CD8-positive, alpha-beta memory T cell (primary cell): Measurements from ENCODE around the gene ZNF682. TPM values are rescaled to one million over a fixed set of nuclear protein-coding genes. Genes with fewer than 3 reads are reported as not detected.
"Not testable (repeated sequence)": the region's sequence is repeated elsewhere in the genome, so short reads cannot be mapped to it uniquely, and the experiment has no call there.

Source experiments
- CTCF ChIA-PET: fragments of 350-600 bp; sonication (Branson Sonifier 250); formaldehyde crosslinking; loops from one replicate; lab custom pipeline; 2021; ENCODE audit warnings: antibody characterized with exemption; lab: Charles Lee
- POLR2A ChIA-PET: fragments of 350-600 bp; sonication (Branson Sonifier 250); formaldehyde crosslinking; loops from one replicate; lab custom pipeline; 2021; ENCODE audit warnings: antibody characterized with exemption; lab: Charles Lee
- DNase-seq, 5 donors: peaks; one replicate each; pipeline versions ENCODE4 v3.0.0 to v3.0.0-alpha.2; 2020 to 2022; ENCODE audit warnings: mixed read lengths in 1 of 5
- H3K27ac ChIP-seq: one replicate; pipeline ENCODE4 v1.7.0; 2013; ENCODE audit warnings: low read depth, mild to moderate bottlenecking, low read length, moderate library complexity
- H3K27me3 ChIP-seq: 2 replicates; pipeline ENCODE4 v1.7.0; 2013; ENCODE audit warnings: low read length, mild to moderate bottlenecking; ENCODE audit not compliant: insufficient read depth, poor library complexity, severe bottlenecking
- H3K36me3 ChIP-seq: 2 replicates; pipeline ENCODE4 v1.7.0; 2013; ENCODE audit warnings: mild to moderate bottlenecking, low read length, moderate library complexity; ENCODE audit not compliant: insufficient read depth
- H3K4me1 ChIP-seq: 2 replicates; pipeline ENCODE4 v1.7.0; 2013; ENCODE audit warnings: mild to moderate bottlenecking, low read length, moderate library complexity; ENCODE audit not compliant: insufficient read depth
- H3K4me3 ChIP-seq: 2 replicates; pipeline ENCODE4 v1.7.0; 2013; ENCODE audit warnings: mild to moderate bottlenecking, low read length
- H3K9me3 ChIP-seq: 2 replicates; pipeline ENCODE4 v1.7.0; 2013; ENCODE audit warnings: mild to moderate bottlenecking, low read length
- H3K27ac Mint-ChIP-seq, 8 donors: one replicate each; pipeline ENCODE4 v1.8.0; 2020 to 2021; ENCODE audit warnings: mixed read lengths in 8 of 8, mild to moderate bottlenecking in 6 of 8, inconsistent platforms in 3 of 8, moderate library complexity in 3 of 8
- H3K27me3 Mint-ChIP-seq, 2 donors: one replicate each; pipeline ENCODE4 v1.8.0; 2020 to 2021; ENCODE audit warnings: mixed read lengths in 2 of 2, mild to moderate bottlenecking in 1 of 2, moderate library complexity in 1 of 2
- H3K36me3 Mint-ChIP-seq, 3 donors: one replicate each; pipeline ENCODE4 v1.8.0; 2020 to 2021; ENCODE audit warnings: mixed read lengths in 3 of 3, inconsistent platforms in 1 of 3, mild to moderate bottlenecking in 1 of 3
- H3K4me1 Mint-ChIP-seq, 3 donors: one replicate each; pipeline ENCODE4 v1.8.0; 2020 to 2021; ENCODE audit warnings: mixed read lengths in 3 of 3, inconsistent platforms in 1 of 3, mild to moderate bottlenecking in 1 of 3
- H3K4me3 Mint-ChIP-seq, 7 donors: one replicate each; pipeline ENCODE4 v1.8.0; 2020 to 2021; ENCODE audit warnings: mixed read lengths in 7 of 7, mild to moderate bottlenecking in 6 of 7, moderate library complexity in 4 of 7, inconsistent platforms in 2 of 7
- H3K9me3 Mint-ChIP-seq, 5 donors: one replicate each; pipeline ENCODE4 v1.8.0; 2020 to 2022; ENCODE audit warnings: mixed read lengths in 5 of 5, mild to moderate bottlenecking in 3 of 5, moderate library complexity in 2 of 5, inconsistent platforms in 1 of 5
- polyA plus RNA-seq: library from polyadenylated mRNA; unstranded; fragments of 300-500 nt; fragmentation: Illumina TruSeq; gene quantifications from one replicate; pipeline ENCODE4 v1.2.3, GENCODE V29; 2021
- total RNA-seq, 2 experiments: library from RNA; stranded (reverse); gene quantifications; one replicate each; pipeline ENCODE4 v1.2.3, GENCODE V29; 2021

The ZNF682 gene
- total and polyA plus RNA-seq, 3 experiments from 2014 or later, result 4.5 to 10.3 (median 9.6) TPM

DNA sequence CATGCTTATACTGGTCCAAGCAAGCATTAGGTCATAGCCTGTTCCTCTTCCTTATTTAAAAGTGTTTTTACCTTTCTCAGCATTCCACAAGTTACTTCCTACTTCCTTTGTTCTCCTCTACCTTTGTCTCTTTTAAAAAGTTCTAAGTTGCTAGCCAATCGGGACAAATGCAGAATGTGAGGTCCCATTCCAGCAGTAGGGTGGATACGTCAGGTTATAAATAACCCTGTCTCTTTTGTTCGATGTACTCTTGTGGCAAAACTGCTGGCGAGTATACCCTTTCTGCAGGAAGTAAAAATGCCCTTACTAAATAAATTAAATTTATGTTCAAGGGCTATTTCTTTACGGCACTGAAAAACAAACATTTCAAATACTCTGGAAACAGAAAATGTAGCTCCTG is 6.4 kb upstream of the ZNF682 start:
- H3K4me1 Mint-ChIP-seq, H3K27me3 Mint-ChIP-seq, H3K4me1 ChIP-seq, POLR2A ChIA-PET, H3K4me3 ChIP-seq, H3K27me3 ChIP-seq, DNase-seq, H3K27ac ChIP-seq, H3K4me3 Mint-ChIP-seq, CTCF ChIA-PET, H3K36me3 ChIP-seq, H3K9me3 ChIP-seq, H3K9me3 Mint-ChIP-seq, H3K36me3 Mint-ChIP-seq, H3K27ac Mint-ChIP-seq: not testable (repeated sequence)

- H3K27ac Mint-ChIP-seq, result no peak overlapping the region
- ChIA-PET POLR2A (no interaction called here), CTCF (no interaction called here)
- DNase-seq, result no peak
- H3K36me3 Mint-ChIP-seq, result no peaks in the 10 kb centered on the region
- no peaks in the 10 kb centered on the region for H3K9me3 Mint-ChIP-seq
- H3K27me3 ChIP-seq, result no peaks in the 10 kb centered on the region
- H3K4me3 ChIP-seq, result no peak overlapping the region
- H3K36me3 ChIP-seq, result no peaks in the 10 kb centered on the region
- H3K9me3 ChIP-seq, result no peaks in the 10 kb centered on the region
- H3K27ac ChIP-seq, result no peak overlapping the region
- H3K4me1 ChIP-seq, result no peaks in the 10 kb centered on the region
- peaks cover 0 to under 1% (median 0%) of the 10 kb centered on the region in 3 donors for H3K4me1 Mint-ChIP-seq
- no peak overlapping the region for H3K4me3 Mint-ChIP-seq
- peaks cover 2 to 8% of the 10 kb centered on the region in 2 donors for H3K27me3 Mint-ChIP-seq
Observed at GRCh38 chr19:20044663-20045062, 5.4 kb upstream of the ZNF682 start.

DNA sequence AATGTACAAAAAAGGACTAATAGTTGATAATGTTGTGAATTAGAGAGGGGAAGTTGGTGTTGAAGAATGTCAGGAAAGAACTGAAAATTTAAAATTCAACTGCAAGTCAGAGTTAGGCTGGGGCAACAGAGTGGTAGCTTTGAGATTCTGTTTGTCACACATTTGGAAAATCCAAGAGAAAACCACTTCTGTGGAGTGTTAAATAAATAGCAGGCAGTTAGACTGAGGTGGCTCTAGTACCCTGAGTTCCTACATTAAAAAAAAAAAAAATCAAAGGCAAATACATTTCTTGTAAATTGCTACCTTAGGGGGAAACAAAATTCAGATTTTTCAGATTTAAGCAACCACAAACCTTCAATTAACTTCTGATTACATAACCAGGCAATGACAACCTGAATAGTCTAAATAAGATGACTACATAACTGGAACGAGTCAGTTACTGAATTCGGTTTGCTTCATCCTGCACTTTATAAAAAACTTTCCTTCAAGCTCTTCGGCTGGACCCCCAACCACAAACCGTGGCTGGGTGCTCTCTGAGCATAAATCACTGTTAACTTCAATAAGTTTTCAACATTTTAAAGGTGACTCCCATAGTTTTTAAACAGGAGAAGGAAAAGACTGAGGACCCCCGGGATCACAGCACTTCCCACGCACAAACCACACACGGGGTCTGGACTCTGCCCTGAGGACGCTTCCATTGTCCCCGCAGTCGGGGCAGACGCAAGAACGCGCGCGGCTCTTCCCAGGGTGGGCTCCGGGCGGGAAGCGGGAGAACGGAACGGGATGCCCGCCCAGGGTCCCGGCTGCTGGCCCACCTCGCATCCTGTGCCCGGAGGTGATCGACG is 725 bp downstream of the ZNF682 start:
- H3K4me3 ChIP-seq, result peak overlapping the region; percentile 91
- H3K4me3 Mint-ChIP-seq, result peak overlapping the region; percentile 95 to 98 (median 97)
- H3K36me3 Mint-ChIP-seq, result peaks cover 0 to 13% (median 3%) of the 10 kb centered on the region in 3 donors
- peaks cover 11% of the 10 kb centered on the region for H3K4me1 ChIP-seq
- H3K27ac Mint-ChIP-seq, result peak overlapping the region; percentile 32 to 95 (median 88)
- CTCF ChIA-PET, result interaction anchor here (0.8 to 1.5 kb wide), 3 partner anchors 9 to 199 kb away, joined by 3 to 4 read pairs (median 4); no protein-coding TSS in a partner anchor
- POLR2A ChIA-PET, result interaction anchor here (1.0 to 1.3 kb wide), 5 partner anchors 14 to 217 kb away, joined by 3 to 20 read pairs (median 7); partner anchors contain the start of genes ZNF486, ZNF506 and ZNF90
- H3K9me3 ChIP-seq, result no peaks in the 10 kb centered on the region
- peak in 2 of 5 donors; percentile 43 to 49 for DNase-seq
- peak overlapping the region; percentile 55 for H3K27ac ChIP-seq
- H3K4me1 Mint-ChIP-seq, result peaks cover 14 to 25% (median 16%) of the 10 kb centered on the region in 3 donors
- no peaks in the 10 kb centered on the region for H3K27me3 ChIP-seq
- no peaks in the 10 kb centered on the region for H3K9me3 Mint-ChIP-seq
- H3K36me3 ChIP-seq, result no peaks in the 10 kb centered on the region
- H3K27me3 Mint-ChIP-seq, result peaks cover 0 to 3% of the 10 kb centered on the region in 2 donors

- Histone ChIP-seq H3K9me3 (no peaks in the 10 kb centered on the region), H3K36me3 (no peaks in the 10 kb centered on the region), H3K4me3 (no peak overlapping the region), H3K4me1 (peaks cover 11% of the 10 kb centered on the region), H3K27ac (no peak overlapping the region), H3K27me3 (no peaks in the 10 kb centered on the region)
- ChIA-PET CTCF (interaction anchor here (0.8 kb wide), 1 partner anchor 38 kb away, joined by 3 read pairs; no protein-coding TSS in a partner anchor), POLR2A (no interaction called here)
- Mint-ChIP-seq H3K27me3 (no peaks in the 10 kb centered on the region), H3K36me3 (peaks cover 0 to 26% (median 5%) of the 10 kb centered on the region in 3 donors), H3K9me3 (no peaks in the 10 kb centered on the region), H3K27ac (no peak overlapping the region), H3K4me1 (peaks cover 14 to 25% (median 16%) of the 10 kb centered on the region in 3 donors), H3K4me3 (no peak overlapping the region)
- no peak for DNase-seq
Observed at GRCh38 chr19:20035935-20036334, 3.4 kb downstream of the ZNF682 start.

DNA sequence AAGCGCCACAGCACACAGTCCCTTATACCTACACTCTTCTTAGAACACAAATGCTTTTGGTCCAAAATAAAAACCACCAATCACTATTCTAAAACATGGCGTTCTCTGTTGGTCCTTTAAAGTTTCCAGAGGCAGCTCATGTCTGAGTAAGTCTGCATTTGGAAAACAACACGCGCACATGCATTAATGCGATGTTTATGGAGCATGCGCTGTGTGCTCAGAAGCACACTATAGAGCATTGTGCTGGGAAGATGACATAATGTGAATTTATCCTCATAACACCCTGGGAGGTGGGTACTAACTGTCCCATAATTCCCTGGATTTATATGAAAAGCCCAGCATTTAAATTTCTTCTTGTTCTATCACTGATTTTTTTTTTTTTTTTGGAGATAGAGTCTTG is 10.7 kb downstream of the ZNF682 start:
- Histone ChIP-seq H3K4me3 (no peak overlapping the region), H3K36me3 (no peaks in the 10 kb centered on the region), H3K4me1 (no peaks in the 10 kb centered on the region), H3K27me3 (no peaks in the 10 kb centered on the region), H3K27ac (no peak overlapping the region), H3K9me3 (no peaks in the 10 kb centered on the region)
- no peak overlapping the region for H3K4me3 Mint-ChIP-seq
- H3K27me3 Mint-ChIP-seq, result no peaks in the 10 kb centered on the region
- POLR2A ChIA-PET, result no interaction called here
- peak overlapping the region in 1 of 8 donors; percentile 50 for H3K27ac Mint-ChIP-seq
- H3K36me3 Mint-ChIP-seq, result peaks cover 0 to 39% (median 7%) of the 10 kb centered on the region in 3 donors
- CTCF ChIA-PET, result no interaction called here
- H3K9me3 Mint-ChIP-seq, result no peaks in the 10 kb centered on the region
- no peak for DNase-seq
- H3K4me1 Mint-ChIP-seq, result no peaks in the 10 kb centered on the region

- Histone ChIP-seq H3K36me3 (peaks cover 7% of the 10 kb centered on the region), H3K9me3 (peaks cover 25% of the 10 kb centered on the region), H3K4me1 (no peaks in the 10 kb centered on the region), H3K4me3 (no peak overlapping the region), H3K27ac (no peak overlapping the region), H3K27me3 (no peaks in the 10 kb centered on the region)
- ChIA-PET CTCF (no interaction called here), POLR2A (no interaction called here)
- no peak overlapping the region for H3K27ac Mint-ChIP-seq
- H3K9me3 Mint-ChIP-seq, result peaks cover 17 to 62% (median 38%) of the 10 kb centered on the region in 5 donors
- no peak for DNase-seq
- H3K36me3 Mint-ChIP-seq, result peaks cover 28 to 59% (median 40%) of the 10 kb centered on the region in 3 donors
- H3K27me3 Mint-ChIP-seq, result no peaks in the 10 kb centered on the region
- peaks cover 0 to 4% (median 0%) of the 10 kb centered on the region in 3 donors for H3K4me1 Mint-ChIP-seq
- no peak overlapping the region for H3K4me3 Mint-ChIP-seq
Observed at GRCh38 chr19:20005741-20006140, 33.6 kb downstream of the ZNF682 start.

DNA sequence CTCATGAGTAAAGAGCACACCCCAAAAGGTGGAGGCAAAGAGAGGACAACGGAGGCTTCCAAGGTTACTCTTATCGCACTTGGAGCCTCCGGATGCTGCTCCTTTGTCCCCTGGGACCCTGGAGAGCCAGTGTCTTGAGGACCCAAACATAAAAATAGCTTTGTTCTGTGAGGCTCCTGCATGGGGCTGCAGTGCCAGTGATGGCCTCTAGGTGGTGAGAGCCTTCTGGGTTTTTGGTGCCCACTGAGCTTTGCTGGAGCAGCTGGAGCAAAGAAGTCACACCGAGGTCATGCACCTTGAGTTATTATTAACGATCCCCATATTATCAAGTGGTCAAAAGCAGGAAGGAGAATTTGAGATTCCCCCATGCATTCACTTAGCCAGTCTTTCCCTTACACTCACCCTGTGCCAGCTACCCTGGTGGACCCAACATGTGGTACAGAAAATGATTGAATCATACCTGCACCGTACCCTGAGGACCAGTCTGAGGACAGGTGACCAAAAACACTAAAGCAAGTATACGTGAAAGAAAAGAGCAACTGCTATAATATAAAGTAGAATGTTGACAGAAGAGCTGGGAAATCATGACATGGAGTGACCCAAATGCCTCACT is 41.5 kb downstream of the ZNF682 start:
- peak; percentile 16 to 68 (median 19) for DNase-seq
- Mint-ChIP-seq H3K9me3 (peaks cover 0 to 13% (median 0%) of the 10 kb centered on the region in 5 donors), H3K27ac (no peak overlapping the region), H3K27me3 (no peaks in the 10 kb centered on the region), H3K4me3 (no peak overlapping the region), H3K4me1 (no peaks in the 10 kb centered on the region), H3K36me3 (peaks cover 0 to 1% (median 0%) of the 10 kb centered on the region in 3 donors)
- ChIA-PET CTCF (interaction anchor here (0.6 to 2.3 kb wide), 19 partner anchors 9 to 465 kb away, joined by 3 to 39 read pairs (median 3); no protein-coding TSS in a partner anchor), POLR2A (no interaction called here)
- Histone ChIP-seq H3K4me1 (no peaks in the 10 kb centered on the region), H3K4me3 (no peak overlapping the region), H3K27me3 (no peaks in the 10 kb centered on the region), H3K27ac (no peak overlapping the region), H3K36me3 (no peaks in the 10 kb centered on the region), H3K9me3 (no peaks in the 10 kb centered on the region)

DNA sequence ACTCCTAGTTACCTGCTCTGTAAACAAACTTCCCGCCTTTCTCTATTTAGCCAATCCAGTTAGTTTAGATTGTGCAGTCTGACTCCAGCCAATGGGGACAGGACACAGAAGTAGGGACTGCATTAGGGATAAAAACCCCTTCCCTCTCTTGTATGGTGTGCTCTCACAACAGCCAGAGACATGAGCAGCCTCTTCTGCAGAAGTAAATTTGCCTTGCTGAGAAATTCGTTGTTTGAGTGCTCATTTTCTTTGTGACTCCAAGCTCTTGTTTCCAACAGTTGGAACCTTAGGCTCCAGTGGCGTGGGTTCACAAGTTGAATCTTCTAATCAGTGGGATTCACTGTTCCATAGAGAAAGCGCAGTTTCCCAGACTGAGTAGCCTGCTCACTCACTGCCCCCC is 72.4 kb downstream of the ZNF682 start:
- CTCF ChIA-PET, result no interaction called here
- H3K36me3 Mint-ChIP-seq, result peaks cover 0 to 26% (median 1%) of the 10 kb centered on the region in 3 donors
- Histone ChIP-seq H3K27ac (no peak overlapping the region), H3K36me3 (no peaks in the 10 kb centered on the region), H3K9me3 (peaks cover 20% of the 10 kb centered on the region), H3K27me3 (no peaks in the 10 kb centered on the region), H3K4me3 (no peak overlapping the region), H3K4me1 (no peaks in the 10 kb centered on the region)
- POLR2A ChIA-PET, result no interaction called here
- DNase-seq, result no peak
- peak overlapping the region in 1 of 8 donors; percentile 10 for H3K27ac Mint-ChIP-seq
- H3K4me3 Mint-ChIP-seq, result no peak overlapping the region
- H3K4me1 Mint-ChIP-seq, result no peaks in the 10 kb centered on the region
- peaks cover 3 to 4% of the 10 kb centered on the region in 2 donors for H3K27me3 Mint-ChIP-seq
- peaks cover 32 to 41% (median 36%) of the 10 kb centered on the region in 5 donors for H3K9me3 Mint-ChIP-seq
